Measurements from ENCODE around the gene CCDC102A.

CCDC102A gene

DNA sequence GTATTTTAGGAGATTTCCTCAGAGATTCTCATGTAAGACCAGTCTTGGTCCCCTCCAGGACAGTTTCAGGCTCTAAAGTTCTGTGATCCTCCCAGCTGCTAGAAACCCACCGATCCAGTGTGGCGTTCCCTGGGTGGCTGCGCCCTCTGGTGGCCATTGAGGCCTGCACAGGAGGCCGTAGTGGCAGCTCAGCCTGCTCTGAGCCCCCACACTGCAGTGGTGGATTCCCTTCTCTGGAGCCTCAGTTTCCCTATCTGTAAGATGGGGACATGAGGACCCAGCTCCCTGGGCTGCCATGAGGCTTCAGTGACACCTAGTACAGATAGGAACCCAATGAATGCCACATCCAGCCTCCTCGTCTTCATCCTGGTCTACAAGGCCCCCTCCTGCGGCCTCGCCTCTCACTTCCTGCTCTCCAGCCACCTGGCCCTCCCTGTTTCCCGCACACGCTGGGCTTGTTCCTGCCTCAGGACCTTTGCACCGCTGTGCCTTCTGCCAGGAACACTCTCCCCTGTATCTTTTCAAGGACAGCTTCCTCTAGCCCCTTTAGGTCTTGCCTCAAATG, 16.5 kb downstream of the CCDC102A start:
- peak; percentile 80 for DNase-seq (ENCODE audit: low spot score)

- DNase-seq (ENCODE audit: low spot score) = no peak
Measured at GRCh38 chr16:57518922-57519321, 17.4 kb downstream of the CCDC102A start.

- no peak for DNase-seq (ENCODE audit: low spot score)
Measured at GRCh38 chr16:57518520-57518919, 17.9 kb downstream of the CCDC102A start.

DNA sequence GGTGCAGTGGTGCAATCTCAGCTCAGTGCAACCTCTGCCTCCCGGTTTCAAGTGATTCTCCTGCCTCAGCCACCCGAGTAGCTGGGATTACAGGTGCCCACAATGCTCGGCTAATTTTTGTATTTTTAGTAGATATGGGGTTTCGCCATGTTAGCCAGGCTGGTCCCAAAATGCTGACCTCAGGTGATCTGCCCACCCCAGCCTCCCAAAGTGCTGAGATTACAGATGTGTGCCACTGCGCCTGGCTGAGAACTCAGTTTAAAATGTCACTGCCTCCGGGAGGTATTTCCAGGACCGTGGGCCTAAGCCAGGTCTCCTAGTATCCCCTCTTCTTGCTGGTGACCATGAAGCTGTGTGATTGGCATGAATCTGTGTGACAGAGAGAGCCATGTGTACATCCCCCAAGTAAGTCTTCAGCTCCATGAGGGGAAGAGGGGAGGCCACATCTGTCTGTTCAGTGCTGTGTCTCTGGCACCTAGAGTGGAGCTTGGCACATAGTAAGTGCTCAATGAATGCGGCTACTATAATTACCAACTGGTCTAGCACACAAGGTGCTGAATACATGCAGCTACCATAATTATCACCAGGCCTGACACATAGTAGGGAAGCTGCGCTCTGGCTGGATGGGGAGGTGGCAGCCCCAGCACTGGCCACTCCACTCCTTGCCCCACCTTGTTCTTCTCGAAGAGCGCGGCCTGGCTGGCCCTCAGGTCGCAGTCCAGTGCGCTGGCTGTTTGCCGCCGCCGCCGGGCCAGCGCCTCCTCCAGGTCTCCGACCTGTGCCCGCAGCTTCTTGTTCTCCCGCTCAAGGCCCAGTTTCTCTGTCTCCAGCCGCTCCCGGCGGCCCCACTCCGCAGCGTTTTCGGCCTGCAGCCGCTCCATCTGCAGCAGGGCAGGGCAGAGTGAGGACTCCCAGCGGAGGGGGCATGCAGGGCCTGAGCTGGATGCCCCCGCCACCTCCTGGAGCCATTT, 18.7 kb downstream of the CCDC102A start:
- no peak for DNase-seq (ENCODE audit: low spot score)

- DNase-seq (ENCODE audit: low spot score) = no peak
Measured at GRCh38 chr16:57516773-57517172, 19.6 kb downstream of the CCDC102A start.

DNA sequence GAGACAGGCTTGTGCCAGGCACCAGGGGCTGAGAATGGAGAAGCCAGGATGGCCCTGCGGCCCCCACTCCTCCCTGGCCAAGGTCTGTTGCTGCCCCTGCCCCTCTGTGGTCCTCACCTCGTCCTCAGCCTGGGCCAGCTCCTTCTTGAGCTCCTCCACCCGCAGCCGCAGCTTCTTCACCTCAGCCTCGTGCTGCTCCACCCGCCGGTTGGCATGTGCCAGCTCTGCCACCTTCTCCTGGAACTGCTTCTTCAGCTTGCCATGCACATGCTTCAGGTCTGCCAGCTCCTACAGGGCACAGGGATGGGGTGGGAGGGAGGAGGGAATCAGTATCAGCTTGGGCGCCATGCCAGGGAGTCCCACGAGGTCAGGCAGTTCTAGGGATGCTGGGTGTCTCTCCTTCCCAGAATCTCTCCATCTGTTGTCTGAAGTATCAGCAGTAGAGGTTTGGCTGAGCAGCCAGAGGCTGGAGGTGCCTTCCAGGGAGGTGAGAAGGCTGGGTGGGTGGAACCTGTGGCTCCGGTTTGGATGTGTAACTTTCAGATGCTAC, 20.1 kb downstream of the CCDC102A start:
- DNase-seq (ENCODE audit: low spot score) = no peak

DNA sequence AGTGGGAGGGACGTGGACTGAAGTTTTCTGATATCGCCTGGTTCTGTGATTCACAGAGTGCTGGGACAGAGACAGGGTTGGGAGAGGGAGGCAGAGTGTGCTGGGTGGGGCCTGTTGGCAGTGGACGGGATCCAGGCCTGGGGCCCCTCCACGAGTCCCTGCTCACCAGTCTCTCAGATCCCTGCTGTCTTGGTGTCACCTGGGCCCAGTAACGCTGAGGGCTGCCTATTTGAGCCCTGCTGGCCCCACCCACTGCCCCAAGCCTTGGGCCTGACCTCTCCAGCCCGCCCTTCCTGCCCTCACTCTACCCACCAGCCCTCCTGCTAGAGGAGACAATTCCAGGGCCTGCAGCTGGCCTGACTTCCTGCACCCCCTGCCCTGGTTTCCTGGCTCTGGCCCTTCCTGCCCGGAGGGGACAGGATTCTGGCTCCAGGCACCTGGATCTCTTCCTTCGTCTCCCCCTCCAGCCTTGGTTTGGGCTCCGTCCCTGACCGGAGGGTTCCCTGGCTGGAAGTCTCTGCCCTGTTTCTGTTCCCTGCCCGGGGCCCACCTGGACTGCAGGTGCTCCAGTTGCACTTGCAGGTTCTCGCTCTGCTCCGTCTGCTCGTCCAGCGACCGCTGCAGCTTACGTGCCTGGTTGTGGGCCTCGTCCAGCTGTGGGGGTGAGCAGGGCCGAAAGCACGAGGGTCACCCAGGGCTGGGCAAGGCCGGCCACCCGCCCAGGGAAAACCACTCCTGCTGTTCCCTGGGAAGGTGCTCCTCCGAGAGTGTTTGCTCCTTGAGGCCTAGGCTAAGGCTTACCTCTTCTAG, 21.4 kb downstream of the CCDC102A start:
- DNase-seq (ENCODE audit: low spot score) = no peak

GRCh38 chr16:57514371-57514770, 22.0 kb downstream of the CCDC102A start:
- no peak for DNase-seq (ENCODE audit: low spot score)

GRCh38 chr16:57513371-57514102, 22.8 kb downstream of the CCDC102A start:
- DNase-seq (ENCODE audit: low spot score) = no peak

- no peak for DNase-seq (ENCODE audit: low spot score)
Measured at GRCh38 chr16:57512296-57513001, 23.9 kb downstream of the CCDC102A start.

GRCh38 chr16:57510016-57510871, 26.1 kb downstream of the CCDC102A start:
- DNase-seq (ENCODE audit: low spot score) = no peak

- DNase-seq (ENCODE audit: low spot score) = no peak
Measured at GRCh38 chr16:57509231-57509923, 27.0 kb downstream of the CCDC102A start.

- no peak for DNase-seq (ENCODE audit: low spot score)
Measured at GRCh38 chr16:57508035-57508425, 28.3 kb downstream of the CCDC102A start.

- DNase-seq (ENCODE audit: low spot score) = no peak
Measured at GRCh38 chr16:57507136-57508034, 29.0 kb downstream of the CCDC102A start.

- no peak for DNase-seq (ENCODE audit: low spot score)
Measured at GRCh38 chr16:57505169-57505568, 31.2 kb downstream of the CCDC102A start.

GRCh38 chr16:57504491-57504890, 31.9 kb downstream of the CCDC102A start:
- no peak for DNase-seq (ENCODE audit: low spot score)

- no peak for DNase-seq (ENCODE audit: low spot score)
Measured at GRCh38 chr16:57504001-57504400, 32.4 kb downstream of the CCDC102A start.

- no peak for DNase-seq (ENCODE audit: low spot score)
Measured at GRCh38 chr16:57503366-57503765, 33.0 kb downstream of the CCDC102A start.

Measured in activated CD4-positive, alpha-beta T cell treated with anti-CD3 and anti-CD28 coated beads, Interleukin-2, Interleukin-4, amounts not matched to agents 100 ng/mL and 50 ng/mL, durations not matched to agents 16 hours and 8 hours (primary cell).